Brain microvascular endothelial cell (primary cell): ENCODE data around the gene LRRC7.
"Not testable (repeated sequence)": the region's sequence is repeated elsewhere in the genome, so short reads cannot be mapped to it uniquely, and the experiment has no call there.

ENCODE experiments used
- DNase-seq: peaks from one replicate; pipeline ENCODE4 v3.0.0-alpha.2; 2020
- H3K27ac ChIP-seq: fragments of 250-450 bp; sonication (Bioruptor Pico); 2 replicates; pipeline ENCODE4 v1.5.1; 2020; ENCODE audit warnings: mild to moderate bottlenecking, moderate library complexity
- H3K27me3 ChIP-seq: fragments of 250-450 bp; sonication (Bioruptor Pico); replicated peaks from 2 replicates; pipeline ENCODE4 v1.5.1; 2020; ENCODE audit warnings: mild to moderate bottlenecking
- H3K36me3 ChIP-seq: fragments of 250-450 bp; sonication (Bioruptor Pico); replicated peaks from 2 replicates; pipeline ENCODE4 v1.5.1; 2020; ENCODE audit warnings: mild to moderate bottlenecking
- H3K4me3 ChIP-seq: 2 replicates; pipeline ENCODE4 v1.5.1; 2011; ENCODE audit warnings: low read depth, mild to moderate bottlenecking, control low read depth, low read length, moderate library complexity
- CTCF ChIP-seq: IDR thresholded peaks from 2 replicates; pipeline ENCODE4 v1.5.1; 2011; ENCODE audit warnings: low read depth, mild to moderate bottlenecking, moderate library complexity, low read length, control low read depth, inconsistent platforms; ENCODE audit errors: missing control alignments
- in situ Hi-C: cut with HindIII; loops from 2 replicates; pipeline ENCODE4 v1.10.0; 2017; ENCODE audit warnings: low sequenced_read_pairs, low pct_ligation_motif_present

The LRRC7 gene

GRCh38 chr1:69700770-69701169, 133.0 kb downstream of the LRRC7 start:
- peak; percentile 75 for TF ChIP-seq CTCF
- Histone ChIP-seq H3K27me3 (no peaks in the 10 kb centered on the region), H3K4me3 (no peak overlapping the region), H3K27ac (no peak overlapping the region), H3K36me3 (no peaks in the 10 kb centered on the region)
- in situ Hi-C loops, result no loop called here
- peak; percentile 33 for DNase-seq

- H3K27ac ChIP-seq, result no peak overlapping the region
- no peak for DNase-seq
- in situ Hi-C loops, result no loop called here
- H3K4me3 ChIP-seq, result no peak overlapping the region
- H3K27me3 ChIP-seq, result no peaks in the 10 kb centered on the region
- H3K36me3 ChIP-seq, result no peaks in the 10 kb centered on the region
- no peak for TF ChIP-seq CTCF
These were observed 134.4 kb downstream of the LRRC7 start for GRCh38 chr1:69702085-69702484.

GRCh38 chr1:69706473-69706872, 138.8 kb downstream of the LRRC7 start:
- no peak for DNase-seq
- in situ Hi-C loops, result no loop called here
- no peak for TF ChIP-seq CTCF
- no peak overlapping the region for H3K27ac ChIP-seq
- no peaks in the 10 kb centered on the region for H3K27me3 ChIP-seq
- H3K4me3 ChIP-seq, result no peak overlapping the region
- H3K36me3 ChIP-seq, result no peaks in the 10 kb centered on the region

- Histone ChIP-seq H3K27ac (no peak overlapping the region), H3K4me3 (no peak overlapping the region), H3K27me3 (no peaks in the 10 kb centered on the region), H3K36me3 (no peaks in the 10 kb centered on the region)
- TF ChIP-seq CTCF, result no peak
- in situ Hi-C loops, result no loop called here
- no peak for DNase-seq
These were observed 139.4 kb downstream of the LRRC7 start for GRCh38 chr1:69707103-69707502.

- Histone ChIP-seq H3K36me3 (no peaks in the 10 kb centered on the region), H3K27me3 (no peaks in the 10 kb centered on the region), H3K27ac (no peak overlapping the region), H3K4me3 (no peak overlapping the region)
- in situ Hi-C loops, result no loop called here
- TF ChIP-seq CTCF, result no peak
- DNase-seq, result peak; percentile 14
These were observed 142.9 kb downstream of the LRRC7 start for GRCh38 chr1:69710484-69711189.

GRCh38 chr1:69711190-69711930, 143.6 kb downstream of the LRRC7 start:
- H3K27me3 ChIP-seq, result no peaks in the 10 kb centered on the region
- H3K36me3 ChIP-seq, result no peaks in the 10 kb centered on the region
- no peak overlapping the region for H3K27ac ChIP-seq
- in situ Hi-C loops, result no loop called here
- no peak for DNase-seq
- no peak overlapping the region for H3K4me3 ChIP-seq
- no peak for TF ChIP-seq CTCF

GRCh38 chr1:69717834-69718233, 150.1 kb downstream of the LRRC7 start:
- H3K27ac ChIP-seq, H3K36me3 ChIP-seq, DNase-seq, H3K4me3 ChIP-seq, in situ Hi-C loops, H3K27me3 ChIP-seq: not testable (repeated sequence)
